Measurements from ENCODE around the gene RPS25. TPM values are rescaled to one million over a fixed set of nuclear protein-coding genes. Genes with fewer than 3 reads are reported as not detected.
"Not testable (repeated sequence)": the region's sequence is repeated elsewhere in the genome, so short reads cannot be mapped to it uniquely, and the experiment has no call there.

The RPS25 gene
- total RNA-seq, 2 donors from 2014 or later, result 1,893 to 1,917 TPM

DNA sequence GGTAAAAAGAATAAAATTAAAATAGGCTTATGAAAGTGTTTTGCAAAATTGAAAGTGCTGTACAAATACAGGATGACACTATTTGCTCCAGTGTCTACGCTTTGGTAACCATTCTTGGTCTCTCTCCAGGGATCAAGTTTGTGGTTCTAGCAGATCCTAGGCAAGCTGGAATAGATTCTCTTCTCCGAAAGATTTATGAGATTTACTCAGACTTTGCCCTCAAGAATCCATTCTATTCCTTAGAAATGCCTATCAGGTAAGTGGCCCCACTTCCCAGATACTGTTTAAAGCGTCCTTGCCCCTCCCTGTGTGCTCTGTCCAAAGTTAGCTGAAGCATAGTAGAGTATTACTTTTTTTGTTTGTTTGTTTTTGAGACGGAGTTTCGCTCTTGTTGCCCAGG is 3.5 kb upstream of the RPS25 start:
- H3K4me1 Mint-ChIP-seq (ENCODE audit: low read depth), result peaks cover 60% of the 10 kb centered on the region

GRCh38 chr11:119019996-119020395 is 1.9 kb upstream of the RPS25 start:
- peak overlapping the region; percentile 99 for H3K27ac Mint-ChIP-seq
- H3K36me3 Mint-ChIP-seq (ENCODE audit: insufficient read depth in 2 of 2), result peaks cover 21 to 34% of the 10 kb centered on the region in 2 donors
- no peak for DNase-seq
- H3K4me1 Mint-ChIP-seq (ENCODE audit: low read depth), result peaks cover 69% of the 10 kb centered on the region
- peak overlapping the region; percentile 96 to 98 for H3K4me3 Mint-ChIP-seq
- H3K9me3 Mint-ChIP-seq, result no peaks in the 10 kb centered on the region
- no peak for ATAC-seq (replicated peaks in 1 of 2)
- no peaks in the 10 kb centered on the region for H3K27me3 Mint-ChIP-seq (ENCODE audit: low read depth)

More for the DNA sequence above, 3.5 kb upstream of the RPS25 start:
- Mint-ChIP-seq H3K27me3 (ENCODE audit: low read depth) (no peaks in the 10 kb centered on the region), H3K9me3 (no peaks in the 10 kb centered on the region), H3K27ac (peak overlapping the region; percentile 86), H3K36me3 (ENCODE audit: insufficient read depth in 2 of 2) (peaks cover 17 to 33% of the 10 kb centered on the region in 2 donors), H3K4me3 (peak overlapping the region; percentile 64 to 96)
- no peak for DNase-seq
- ATAC-seq (replicated peaks in 1 of 2), result no peak

GRCh38 chr11:119017377-119017776 is 766 bp downstream of the RPS25 start:
- not testable (repeated sequence) for DNase-seq; H3K9me3 Mint-ChIP-seq; H3K27me3 Mint-ChIP-seq (ENCODE audit: low read depth); ATAC-seq (replicated peaks in 1 of 2)
- H3K4me3 Mint-ChIP-seq, result peak overlapping the region; percentile 96 to 98
- H3K36me3 Mint-ChIP-seq (ENCODE audit: insufficient read depth in 2 of 2), result peaks cover 26 to 46% of the 10 kb centered on the region in 2 donors
- peaks cover 56% of the 10 kb centered on the region for H3K4me1 Mint-ChIP-seq (ENCODE audit: low read depth)
- peak overlapping the region; percentile 99 for H3K27ac Mint-ChIP-seq

DNA sequence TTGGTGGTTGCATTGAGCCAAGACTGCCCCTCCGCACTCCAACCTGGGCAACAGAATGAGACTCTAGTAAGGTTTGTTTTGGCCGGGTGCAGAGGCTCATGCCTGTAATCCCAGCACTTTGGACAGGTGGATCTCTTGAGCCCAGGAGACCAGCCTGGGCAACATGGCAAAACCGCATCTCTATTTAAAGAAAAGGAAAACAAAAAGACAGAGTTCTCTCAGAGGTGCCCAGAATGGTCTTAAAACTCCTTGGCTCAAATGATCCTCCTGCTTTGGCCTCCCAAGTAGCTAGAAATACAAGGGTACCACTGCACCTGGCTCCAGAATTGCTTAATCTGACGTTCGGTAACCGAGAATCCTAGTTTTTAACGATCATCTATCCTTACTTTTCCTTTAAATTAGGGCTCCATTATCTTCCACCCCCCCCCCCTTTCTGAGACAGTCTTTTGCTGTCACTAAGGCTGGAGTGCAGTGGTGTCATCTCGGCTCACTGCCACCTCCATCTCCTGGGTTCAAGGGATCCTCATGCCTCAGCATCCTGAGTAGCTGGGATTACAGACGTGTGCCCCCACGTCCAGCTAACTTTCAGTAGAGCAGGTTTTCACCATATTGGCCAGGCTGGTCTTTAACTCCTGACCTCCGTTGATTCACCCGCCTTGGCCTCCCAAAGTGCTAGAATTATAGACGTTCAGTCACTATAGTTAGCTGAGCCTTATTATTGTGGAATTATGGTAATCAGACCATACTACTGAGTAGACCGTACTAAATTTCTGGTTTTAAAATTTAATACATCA is 1.7 kb downstream of the RPS25 start:
- Mint-ChIP-seq H3K4me3 (peak overlapping the region; percentile 96 to 98), H3K36me3 (ENCODE audit: insufficient read depth in 2 of 2) (peaks cover 28 to 42% of the 10 kb centered on the region in 2 donors), H3K27ac (peak overlapping the region; percentile 99), H3K4me1 (ENCODE audit: low read depth) (peaks cover 53% of the 10 kb centered on the region), H3K27me3 (ENCODE audit: low read depth) (no peaks in the 10 kb centered on the region), H3K9me3 (no peaks in the 10 kb centered on the region)
- ATAC-seq (replicated peaks in 1 of 2) (no peak), DNase-seq (no peak)

- no peak for ATAC-seq (replicated peaks in 1 of 2)
- peaks cover 28 to 42% of the 10 kb centered on the region in 2 donors for H3K36me3 Mint-ChIP-seq (ENCODE audit: insufficient read depth in 2 of 2)
- no peak for DNase-seq
- H3K4me3 Mint-ChIP-seq, result peak overlapping the region; percentile 11 to 98
- H3K27ac Mint-ChIP-seq, result peak overlapping the region; percentile 71
- no peaks in the 10 kb centered on the region for H3K9me3 Mint-ChIP-seq
- H3K27me3 Mint-ChIP-seq (ENCODE audit: low read depth), result no peaks in the 10 kb centered on the region
- peaks cover 40% of the 10 kb centered on the region for H3K4me1 Mint-ChIP-seq (ENCODE audit: low read depth)
These were observed 3.0 kb downstream of the RPS25 start for GRCh38 chr11:119015054-119015611.

- no peak overlapping the region for H3K4me3 Mint-ChIP-seq
- peaks cover 27 to 39% of the 10 kb centered on the region in 2 donors for H3K36me3 Mint-ChIP-seq (ENCODE audit: insufficient read depth in 2 of 2)
- no peaks in the 10 kb centered on the region for H3K9me3 Mint-ChIP-seq
- H3K27me3 Mint-ChIP-seq (ENCODE audit: low read depth), result no peaks in the 10 kb centered on the region
- ATAC-seq (replicated peaks in 1 of 2), result no peak
- no peak for DNase-seq
- H3K27ac Mint-ChIP-seq, result peak overlapping the region; percentile 71
- peaks cover 32% of the 10 kb centered on the region for H3K4me1 Mint-ChIP-seq (ENCODE audit: low read depth)
These were observed 3.8 kb downstream of the RPS25 start for GRCh38 chr11:119014209-119014924.

DNA sequence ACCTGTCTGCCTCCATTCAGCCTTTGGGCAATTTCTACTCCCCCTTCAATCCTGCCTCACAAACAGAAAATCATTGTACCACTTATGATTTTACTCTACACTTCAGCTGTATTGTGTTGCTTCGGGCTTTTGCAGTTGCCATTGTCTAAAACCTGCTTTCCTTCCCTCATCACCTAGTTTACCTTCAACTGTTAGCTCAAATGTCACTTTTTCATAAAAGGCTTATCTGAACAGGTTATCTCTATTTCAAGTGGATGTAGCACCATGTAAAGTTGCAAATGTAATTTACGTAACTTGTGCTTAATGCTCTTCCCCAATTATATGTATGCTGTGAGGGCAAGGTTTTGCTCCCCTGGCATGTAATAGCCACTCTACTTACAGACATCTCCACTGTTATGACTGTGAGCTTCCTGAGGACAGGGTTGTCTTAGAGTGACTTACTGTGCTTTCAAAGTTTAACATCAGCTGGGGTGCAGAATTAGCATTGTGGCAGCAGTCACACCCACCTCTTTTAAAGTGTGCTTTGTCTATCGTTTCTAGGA is 5.4 kb downstream of the RPS25 start:
- peak overlapping the region; percentile 54 for H3K27ac Mint-ChIP-seq

GRCh38 chr11:119011476-119012053 is 6.6 kb downstream of the RPS25 start:
- no peaks in the 10 kb centered on the region for H3K9me3 Mint-ChIP-seq
- no peaks in the 10 kb centered on the region for H3K27me3 Mint-ChIP-seq (ENCODE audit: low read depth)
- H3K36me3 Mint-ChIP-seq (ENCODE audit: insufficient read depth in 2 of 2), result peaks cover 18 to 39% of the 10 kb centered on the region in 2 donors
- H3K4me3 Mint-ChIP-seq, result no peak overlapping the region
- H3K27ac Mint-ChIP-seq, result peak overlapping the region; percentile 40
- ATAC-seq (replicated peaks in 1 of 2) (peak in 1 of 2 donors; percentile 33), DNase-seq (no peak)
- H3K4me1 Mint-ChIP-seq (ENCODE audit: low read depth), result peaks cover 31% of the 10 kb centered on the region

More for the DNA sequence above, 5.4 kb downstream of the RPS25 start:
- Mint-ChIP-seq H3K4me1 (ENCODE audit: low read depth) (peaks cover 30% of the 10 kb centered on the region), H3K27me3 (ENCODE audit: low read depth) (no peaks in the 10 kb centered on the region), H3K36me3 (ENCODE audit: insufficient read depth in 2 of 2) (peaks cover 23 to 39% of the 10 kb centered on the region in 2 donors), H3K4me3 (no peak overlapping the region), H3K9me3 (no peaks in the 10 kb centered on the region)
- DNase-seq, result no peak
- ATAC-seq (replicated peaks in 1 of 2), result no peak

DNA sequence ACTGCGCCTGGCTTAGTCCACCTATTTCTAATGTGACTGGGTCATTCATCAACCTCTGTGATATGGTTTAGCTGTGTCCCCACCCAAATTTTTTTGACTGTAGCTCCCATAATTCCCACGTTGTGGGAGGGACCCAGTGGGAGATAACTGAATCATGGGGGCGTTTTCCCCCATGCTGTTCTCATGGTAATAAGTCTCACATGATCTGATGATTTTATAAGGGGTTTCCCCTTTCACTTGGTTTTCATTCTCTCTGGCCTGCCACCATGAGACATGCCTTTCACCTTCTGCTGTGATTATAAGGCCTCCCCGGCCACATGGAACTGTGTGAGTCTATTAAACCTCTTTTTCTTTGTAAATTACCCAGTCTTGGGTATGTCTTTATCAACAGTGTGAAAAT is 11.5 kb downstream of the RPS25 start:
- no peaks in the 10 kb centered on the region for H3K27me3 Mint-ChIP-seq (ENCODE audit: low read depth)
- ATAC-seq (replicated peaks in 1 of 2), result no peak
- peaks cover 13% of the 10 kb centered on the region for H3K4me1 Mint-ChIP-seq (ENCODE audit: low read depth)
- DNase-seq, result no peak
- no peak overlapping the region for H3K4me3 Mint-ChIP-seq
- peaks cover 3 to 11% of the 10 kb centered on the region in 2 donors for H3K36me3 Mint-ChIP-seq (ENCODE audit: insufficient read depth in 2 of 2)
- H3K27ac Mint-ChIP-seq, result no peak overlapping the region
- no peaks in the 10 kb centered on the region for H3K9me3 Mint-ChIP-seq

DNA sequence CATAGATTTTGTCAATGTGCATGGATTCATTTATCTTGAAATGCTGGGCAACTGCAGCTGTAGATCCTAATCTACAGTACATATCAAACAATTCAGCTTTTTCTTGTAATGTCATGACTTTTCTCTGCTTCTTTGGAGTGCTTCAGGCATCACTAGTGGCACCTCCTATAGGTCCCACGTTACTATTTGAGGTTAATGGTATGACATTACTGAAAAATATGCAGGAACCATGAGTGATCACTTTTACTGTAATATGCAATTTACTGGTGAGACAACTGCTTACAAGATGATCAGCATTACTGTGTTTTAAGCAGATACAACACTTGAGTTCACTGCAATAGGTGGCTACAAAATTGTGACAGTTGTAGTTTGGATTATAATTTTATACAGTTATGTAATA is 17.2 kb downstream of the RPS25 start:
- Mint-ChIP-seq H3K9me3 (no peaks in the 10 kb centered on the region), H3K27ac (peak overlapping the region; percentile 57), H3K27me3 (ENCODE audit: low read depth) (no peaks in the 10 kb centered on the region), H3K4me3 (no peak overlapping the region), H3K4me1 (ENCODE audit: low read depth) (peaks cover 50% of the 10 kb centered on the region), H3K36me3 (ENCODE audit: insufficient read depth in 2 of 2) (peaks cover 14 to 24% of the 10 kb centered on the region in 2 donors)
- no peak for DNase-seq
- ATAC-seq (replicated peaks in 1 of 2), result no peak

DNA sequence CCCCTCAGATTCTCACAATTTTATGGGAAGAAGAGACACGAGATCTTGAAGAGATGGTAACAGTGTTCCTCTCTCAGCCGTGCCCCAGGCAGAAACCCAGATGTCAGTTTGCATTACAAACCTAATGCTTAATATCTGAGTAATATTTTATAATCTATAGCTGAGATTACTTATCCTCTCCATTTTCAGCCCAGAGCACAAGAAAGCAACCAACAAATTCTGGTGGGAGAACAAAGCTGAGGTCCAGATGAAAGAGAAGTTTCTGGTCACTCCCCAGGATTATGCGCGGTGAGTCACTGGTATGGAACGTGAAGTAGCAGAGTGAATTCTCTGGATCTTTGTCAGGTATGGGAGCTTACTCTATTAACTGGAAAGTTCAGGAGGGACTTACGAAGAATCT is 19.3 kb downstream of the RPS25 start:
- no peak for ATAC-seq (replicated peaks in 1 of 2)
- Mint-ChIP-seq H3K9me3 (no peaks in the 10 kb centered on the region), H3K4me1 (ENCODE audit: low read depth) (peaks cover 48% of the 10 kb centered on the region), H3K27me3 (ENCODE audit: low read depth) (no peaks in the 10 kb centered on the region), H3K4me3 (peak overlapping the region; percentile 94 to 100), H3K36me3 (ENCODE audit: insufficient read depth in 2 of 2) (peaks cover 14 to 24% of the 10 kb centered on the region in 2 donors), H3K27ac (peak overlapping the region; percentile 95)
- no peak for DNase-seq

GRCh38 chr11:118998388-118998717 is 19.8 kb downstream of the RPS25 start:
- Mint-ChIP-seq H3K36me3 (ENCODE audit: insufficient read depth in 2 of 2) (peaks cover 16 to 24% of the 10 kb centered on the region in 2 donors), H3K9me3 (no peaks in the 10 kb centered on the region), H3K4me3 (peak overlapping the region; percentile 94 to 100), H3K4me1 (ENCODE audit: low read depth) (peaks cover 48% of the 10 kb centered on the region), H3K27ac (peak overlapping the region; percentile 95), H3K27me3 (ENCODE audit: low read depth) (no peaks in the 10 kb centered on the region)
- ATAC-seq (replicated peaks in 1 of 2) (no peak), DNase-seq (no peak)

Measured in activated T-cell treated with anti-CD3 and anti-CD28 coated beads, Interleukin-2, amount 50 U/mL, for 72 hours (primary cell).